Kidney (tissue), 14 donors: ENCODE data around the gene P2RX2. TPM values are rescaled to one million over a fixed set of nuclear protein-coding genes. Genes with fewer than 3 reads are reported as not detected.

Experiments used
- DNase-seq, 5 donors: peaks; one replicate each; pipeline ENCODE4 v3.0.0-alpha.2; 2013 to 2020
- FAIRE-seq: peaks from 2 replicates; lab custom pipeline; 2012; peaks lifted over from hg19 to GRCh38; lab: Jason Lieb, UNC
- H3K27ac ChIP-seq, 2 donors: one replicate each; pipeline ENCODE4 v1.7.0; 2013; ENCODE audit warnings: low read depth in 2 of 2, low read length in 2 of 2, inconsistent platforms in 1 of 2
- H3K27me3 ChIP-seq: one replicate; pipeline ENCODE4 v1.7.1; 2013; ENCODE audit warnings: low read length, inconsistent platforms; ENCODE audit not compliant: control insufficient read depth, insufficient read depth
- H3K36me3 ChIP-seq, 3 donors: one replicate each; pipeline versions ENCODE4 v1.7.0 to v1.7.1; 2013; ENCODE audit warnings: low read length in 3 of 3, control low read depth in 1 of 3, inconsistent platforms in 1 of 3; ENCODE audit not compliant: insufficient read depth in 3 of 3, control insufficient read depth in 2 of 3
- H3K4me1 ChIP-seq, 3 donors: one replicate each; pipeline versions ENCODE4 v1.7.0 to v1.7.1; 2013; ENCODE audit warnings: low read length in 3 of 3, inconsistent platforms in 1 of 3, low read depth in 1 of 3; ENCODE audit not compliant: control insufficient read depth in 2 of 3, insufficient read depth in 2 of 3
- H3K4me3 ChIP-seq, 3 donors: one replicate each; pipeline versions ENCODE4 v1.7.0 to v1.8.1; 2013; ENCODE audit warnings: low read length in 3 of 3, control low read depth in 1 of 3, inconsistent platforms in 1 of 3
- H3K9ac ChIP-seq, 3 donors: one replicate each; pipeline versions ENCODE4 v1.7.0 to v1.7.1; 2013; ENCODE audit warnings: low read length in 3 of 3, control low read depth in 1 of 3, inconsistent platforms in 1 of 3
- H3K9me3 ChIP-seq, 3 donors: one replicate each; pipeline versions ENCODE4 v1.7.0 to v1.7.1; 2013; ENCODE audit warnings: low read length in 3 of 3, control low read depth in 1 of 3, inconsistent platforms in 1 of 3; ENCODE audit not compliant: control insufficient read depth in 2 of 3, insufficient read depth in 1 of 3
- CTCF ChIP-seq: IDR thresholded peaks from 3 replicates; pipeline ENCODE4 v1.5.1; 2012; ENCODE audit warnings: mild to moderate bottlenecking, moderate library complexity, borderline replicate concordance; ENCODE audit not compliant: insufficient read depth; ENCODE audit errors: extremely low read depth
- intact Hi-C: fragments of 100-400 bp; cut with DNase I; formaldehyde crosslinking; loops from one replicate; pipeline ENCODE4 v1.11.1; 2022
- polyA plus RNA-seq: library from polyadenylated mRNA; stranded (reverse); fragments of 350-450 nt; fragmentation: Illumina TruSeq; extraction: RNeasy Lipid Tissue Mini Kit (QIAGEN cat#74804); gene quantifications from one replicate; pipeline ENCODE4 v1.2.3, GENCODE V29; 2014; ENCODE audit warnings: low read depth, low replicate concordance; ENCODE audit not compliant: insufficient read depth
- total RNA-seq: library from RNA; stranded (reverse); fragmentation: NEBNext Ultra II Directional; extraction: Animal tissue kit (Norgen Biotek cat#: 25700); gene quantifications from one replicate; pipeline ENCODE4 v1.2.1, GENCODE V29; 2021
- donor health status: control.
- donor health status: control.
- donor health status: control.
- donor health status: control.
- donor health status: control.
- donor health status: DM: yes; HTN: yes; CAD: no.
- donor health status: Normal renal cell carcinoma (clear cell type).

The P2RX2 gene
- total and polyA plus RNA-seq, 2 donors from 2014 or later = 0.19 to 0.37 TPM

- intact Hi-C loops = no loop called here
- no peak for FAIRE-seq
- H3K4me1 ChIP-seq = peaks cover 0 to 18% (median 0%) of the 10 kb centered on the region in 3 donors
- no peak overlapping the region for H3K4me3 ChIP-seq
- no peaks in the 10 kb centered on the region for H3K27me3 ChIP-seq
- no peak overlapping the region for H3K27ac ChIP-seq
- no peak overlapping the region for H3K9ac ChIP-seq
- DNase-seq = peak in 1 of 5 donors; percentile 39
- H3K9me3 ChIP-seq = peaks cover 0 to 3% (median 0%) of the 10 kb centered on the region in 3 donors
- no peaks in the 10 kb centered on the region for H3K36me3 ChIP-seq
- TF ChIP-seq CTCF = no peak
Measured at GRCh38 chr12:132606466-132606865, 12.1 kb upstream of the P2RX2 start.

GRCh38 chr12:132606927-132607326, 11.6 kb upstream of the P2RX2 start:
- peaks cover 0 to 7% (median 0%) of the 10 kb centered on the region in 3 donors for H3K9me3 ChIP-seq
- intact Hi-C loops = no loop called here
- DNase-seq (peak in 1 of 5 donors; percentile 31), FAIRE-seq (no peak)
- H3K27ac ChIP-seq = no peak overlapping the region
- H3K36me3 ChIP-seq = no peaks in the 10 kb centered on the region
- peaks cover 0 to 16% (median 0%) of the 10 kb centered on the region in 3 donors for H3K4me1 ChIP-seq
- no peak for TF ChIP-seq CTCF
- no peaks in the 10 kb centered on the region for H3K27me3 ChIP-seq
- H3K4me3 ChIP-seq = no peak overlapping the region
- no peak overlapping the region for H3K9ac ChIP-seq

GRCh38 chr12:132608231-132609171, 10.1 kb upstream of the P2RX2 start:
- Histone ChIP-seq H3K4me1 (peaks cover 0 to 8% (median 0%) of the 10 kb centered on the region in 3 donors), H3K36me3 (no peaks in the 10 kb centered on the region), H3K9me3 (peaks cover 0 to 9% (median 0%) of the 10 kb centered on the region in 3 donors), H3K27me3 (no peaks in the 10 kb centered on the region), H3K4me3 (no peak overlapping the region), H3K9ac (no peak overlapping the region), H3K27ac (no peak overlapping the region)
- FAIRE-seq (no peak), DNase-seq (peak in 4 of 5 donors; percentile 62 to 76 (median 72))
- intact Hi-C loops = no loop called here
- TF ChIP-seq CTCF = no peak
